Neural cell (in vitro differentiated cells): ENCODE results near the gene CHST11. TPM values are rescaled to one million over a fixed set of nuclear protein-coding genes. Genes with fewer than 3 reads are reported as not detected.
"Not testable (repeated sequence)": the region's sequence is repeated elsewhere in the genome, so short reads cannot be mapped to it uniquely, and the experiment has no call there.

Experiments
- H2AFZ ChIP-seq: fragments of 200-600, 300-800 bp; sonication (generic), shearing (Covaris generic); 2 replicates; pipeline ENCODE4 v1.6.0; 2014; ENCODE audit warnings: low read depth, mild to moderate bottlenecking, antibody characterized with exemption, low read length, moderate library complexity
- H3F3A ChIP-seq: fragments of 200-600 bp; shearing (Covaris generic); 2 replicates; pipeline ENCODE4 v1.6.1; 2016; ENCODE audit warnings: mild to moderate bottlenecking, moderate library complexity, mixed read lengths, antibody characterized with exemption, low read length; ENCODE audit not compliant: insufficient read depth, poor library complexity, severe bottlenecking
- H3K27ac ChIP-seq: fragments of 200-600, 300-800 bp; sonication (generic), shearing (Covaris generic); 2 replicates; pipeline ENCODE4 v1.5.1; 2014; ENCODE audit warnings: mild to moderate bottlenecking, low read length, moderate library complexity
- H3K27me3 ChIP-seq: fragments of 300-800, 200-600 bp; sonication (generic), shearing (Covaris generic); 2 replicates; pipeline ENCODE4 v1.6.0; 2014; ENCODE audit warnings: mild to moderate bottlenecking, low read depth, low read length, moderate library complexity; ENCODE audit not compliant: insufficient read depth
- H3K36me3 ChIP-seq: fragments of 300-800, 200-600 bp; sonication (generic), shearing (Covaris generic); 2 replicates; pipeline ENCODE4 v1.5.1; 2014; ENCODE audit warnings: mild to moderate bottlenecking, antibody characterized with exemption, low read length, moderate library complexity; ENCODE audit not compliant: insufficient read depth
- H3K4me2 ChIP-seq: fragments of 300-800, 200-600 bp; sonication (generic), shearing (Covaris generic); 2 replicates; pipeline ENCODE4 v1.6.0; 2014; ENCODE audit warnings: mild to moderate bottlenecking, low read length
- H3K4me3 ChIP-seq: fragments of 300-800, 200-600 bp; sonication (generic), shearing (Covaris generic); 2 replicates; pipeline ENCODE4 v1.5.1; 2014; ENCODE audit warnings: mild to moderate bottlenecking, low read length, moderate library complexity
- H3K79me2 ChIP-seq: fragments of 200-600 bp; shearing (Covaris generic); replicated peaks from 2 replicates; pipeline ENCODE4 v1.6.0; 2014; ENCODE audit warnings: mild to moderate bottlenecking, low read length, moderate library complexity; ENCODE audit not compliant: insufficient read depth
- H3K9ac ChIP-seq: fragments of 300-800, 200-600 bp; sonication (generic), shearing (Covaris generic); 2 replicates; pipeline ENCODE4 v1.6.1; 2016; ENCODE audit warnings: mild to moderate bottlenecking, low read length, mixed read lengths
- H3K9me2 ChIP-seq: fragments of 200-600 bp; shearing (Covaris generic); 2 replicates; pipeline ENCODE4 v1.6.1; 2016; ENCODE audit warnings: mild to moderate bottlenecking, low read length, mixed read lengths; ENCODE audit not compliant: insufficient read depth
- H3K9me3 ChIP-seq: fragments of 200-600, 300-800 bp; sonication (generic), shearing (Covaris generic); 2 replicates; pipeline ENCODE4 v1.6.1; 2016; ENCODE audit warnings: mild to moderate bottlenecking, mixed run types, low read length, moderate library complexity, mixed read lengths
- H4K20me1 ChIP-seq: fragments of 200-600 bp; shearing (Covaris generic); 2 replicates; pipeline ENCODE4 v1.6.1; 2016; ENCODE audit warnings: mild to moderate bottlenecking, mixed run types; ENCODE audit not compliant: insufficient read depth
- CTCF ChIP-seq: fragments of 450-650 bp; IDR thresholded peaks from 2 replicates; pipeline ENCODE4 v1.5.1; 2014; ENCODE audit warnings: antibody characterized with exemption, mild to moderate bottlenecking, moderate library complexity; ENCODE audit not compliant: poor library complexity, severe bottlenecking
- EP300 ChIP-seq: fragments of 450-650 bp; conservative IDR thresholded peaks from 2 replicates; pipeline ENCODE4 v1.6.1; 2014; ENCODE audit warnings: antibody characterized with exemption, mild to moderate bottlenecking, moderate library complexity; ENCODE audit not compliant: poor library complexity, severe bottlenecking
- EZH2 ChIP-seq: fragments of 200-600, 300-800 bp; shearing (Covaris generic), sonication (generic); IDR thresholded peaks from 2 replicates; pipeline ENCODE4 v1.6.1; 2014; ENCODE audit warnings: antibody characterized with exemption, low read length, borderline replicate concordance, mild to moderate bottlenecking; ENCODE audit not compliant: insufficient read depth, poor library complexity, severe bottlenecking
- MXI1 ChIP-seq: fragments of 450-650 bp; conservative IDR thresholded peaks from 2 replicates; pipeline ENCODE4 v1.6.1; 2014; ENCODE audit warnings: antibody characterized with exemption, mild to moderate bottlenecking; ENCODE audit not compliant: poor library complexity, severe bottlenecking
- POLR2AphosphoS5 ChIP-seq: IDR thresholded peaks from 2 replicates; pipeline ENCODE4 v1.6.1; 2012
- RAD21 ChIP-seq: fragments of 450-650 bp; conservative IDR thresholded peaks from 2 replicates; pipeline ENCODE4 v1.6.1; 2014; ENCODE audit warnings: antibody characterized with exemption, mild to moderate bottlenecking, moderate library complexity
- REST ChIP-seq: IDR thresholded peaks from 2 replicates; pipeline ENCODE4 v1.6.1; 2012; ENCODE audit warnings: borderline replicate concordance
- SMC3 ChIP-seq: fragments of 450-650 bp; conservative IDR thresholded peaks from 2 replicates; pipeline ENCODE4 v1.6.1; 2014; ENCODE audit warnings: antibody characterized with exemption, mild to moderate bottlenecking, moderate library complexity; ENCODE audit not compliant: poor library complexity
- TAF1 ChIP-seq: IDR thresholded peaks from 2 replicates; pipeline ENCODE4 v1.6.1; 2012; ENCODE audit warnings: low read depth
- polyA plus RNA-seq: library from polyadenylated mRNA; depleted of rRNA; stranded (reverse); fragments of >200 nt; gene quantifications from 2 replicates; pipeline ENCODE4 v1.2.3, GENCODE V29; 2014

The CHST11 gene
- polyA plus RNA-seq, 1 donor from 2014 or later: 15.0 TPM

- Histone ChIP-seq H3K79me2 (peaks cover 6% of the 10 kb centered on the region), H3K4me2 (no peak overlapping the region), H3K4me3 (no peak overlapping the region), H3K27ac (no peak overlapping the region), H3K36me3 (no peaks in the 10 kb centered on the region), H3K9ac (no peak overlapping the region), H3K27me3 (no peaks in the 10 kb centered on the region), H3F3A (no peaks in the 10 kb centered on the region), H2AFZ (no peak overlapping the region), H3K9me2 (no peaks in the 10 kb centered on the region), H4K20me1 (no peaks in the 10 kb centered on the region), H3K9me3 (no peaks in the 10 kb centered on the region)
- TF ChIP-seq EP300 (no peak), TAF1 (no peak), EZH2 (no peak), MXI1 (no peak), REST (no peak), RAD21 (no peak), POLR2AphosphoS5 (no peak), SMC3 (no peak), CTCF (no peak)
Observed at GRCh38 chr12:104560881-104561280, 104.1 kb downstream of the CHST11 start.

GRCh38 chr12:104562763-104563162 is 106.0 kb downstream of the CHST11 start:
- Histone ChIP-seq H3K9ac (no peak overlapping the region), H3K4me3 (no peak overlapping the region), H3K9me2 (no peaks in the 10 kb centered on the region), H3K79me2 (no peaks in the 10 kb centered on the region), H4K20me1 (no peaks in the 10 kb centered on the region), H3K27ac (no peak overlapping the region), H3K4me2 (no peak overlapping the region), H3F3A (no peaks in the 10 kb centered on the region), H3K9me3 (no peaks in the 10 kb centered on the region), H3K36me3 (no peaks in the 10 kb centered on the region), H3K27me3 (no peaks in the 10 kb centered on the region), H2AFZ (no peak overlapping the region)
- no peak for TF ChIP-seq CTCF

- not testable (repeated sequence) for H3K9me2 ChIP-seq, H3K9me3 ChIP-seq, H3K4me3 ChIP-seq, H3K4me2 ChIP-seq, H4K20me1 ChIP-seq, H3K36me3 ChIP-seq, H3K9ac ChIP-seq, H3K27me3 ChIP-seq, H3K27ac ChIP-seq, H2AFZ ChIP-seq, H3F3A ChIP-seq, H3K79me2 ChIP-seq
Observed at GRCh38 chr12:104564662-104565061, 107.9 kb downstream of the CHST11 start.
